CD1c-positive myeloid dendritic cell (primary cell): ENCODE measurements around the gene C1orf159.

Experiments
- DNase-seq: peaks from one replicate; pipeline ENCODE4 v3.0.0-alpha.2; 2016; ENCODE audit errors: extremely low spot score

C1orf159 gene

DNA sequence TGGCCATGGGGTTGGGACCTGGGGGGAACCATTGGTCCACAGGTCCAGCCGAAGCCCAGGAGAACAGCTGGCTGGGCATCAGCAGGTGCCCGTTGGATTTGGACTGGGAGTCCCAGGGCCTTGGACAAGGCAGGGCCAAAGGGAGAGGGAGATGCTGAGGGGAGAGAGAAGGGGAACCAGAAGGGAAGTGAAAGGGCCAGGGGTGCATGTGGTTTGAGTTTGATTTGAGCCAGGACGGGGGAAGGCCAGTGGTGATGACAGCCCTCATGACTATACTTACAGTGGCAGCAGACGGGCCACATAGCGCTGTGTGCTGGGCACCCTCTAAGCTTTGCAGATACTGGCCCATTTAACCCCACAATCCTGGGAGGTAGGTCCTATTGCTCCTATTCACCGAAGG, 77.2 kb downstream of the C1orf159 start:
- peak; percentile 70 for DNase-seq

DNA sequence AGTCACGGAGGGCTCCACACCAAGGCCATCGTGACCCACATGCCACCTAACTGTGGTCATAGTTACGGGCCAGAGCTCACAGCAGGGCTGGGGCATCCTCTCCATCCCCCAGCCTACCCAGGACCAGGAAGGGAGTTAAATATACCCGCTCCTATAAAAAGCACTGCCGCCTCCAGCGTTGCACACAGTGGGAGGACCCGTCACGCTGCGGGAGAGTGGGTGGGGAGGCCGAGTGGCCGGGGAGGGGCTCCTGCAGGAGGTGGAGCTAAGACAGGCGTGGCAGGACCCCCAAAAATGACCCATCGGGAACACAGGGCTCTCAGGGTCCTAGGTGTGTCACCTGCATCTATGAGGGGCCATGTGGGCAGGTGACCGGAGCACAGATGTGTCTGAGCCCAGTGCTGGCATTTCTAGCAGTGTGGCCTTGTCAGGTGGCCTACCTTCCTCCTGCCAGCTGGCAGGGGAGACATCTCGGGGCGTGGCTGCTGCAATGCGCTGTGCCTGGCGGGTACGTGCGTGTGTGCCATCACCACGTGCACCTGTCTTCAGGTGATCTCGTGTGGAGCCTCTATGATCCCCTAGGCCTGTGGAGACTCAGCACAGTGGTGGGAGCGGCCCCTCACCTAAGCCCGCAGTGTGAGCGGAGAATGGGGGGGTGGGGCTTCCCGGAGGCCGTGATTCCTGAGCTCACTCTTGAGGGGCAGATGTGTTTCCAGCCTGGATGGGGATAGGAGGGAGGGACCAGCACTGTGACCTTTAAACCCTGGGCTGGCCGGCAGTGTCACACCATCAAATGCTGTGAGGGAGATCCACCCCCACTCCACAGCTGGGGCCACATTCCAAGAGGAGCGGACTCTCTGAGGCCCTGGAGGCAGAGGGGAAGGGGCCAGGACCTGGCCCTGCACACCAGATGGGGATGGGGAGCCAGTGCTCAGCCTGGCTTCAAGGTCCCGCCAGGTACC, 78.2 kb downstream of the C1orf159 start:
- no peak for DNase-seq

DNA sequence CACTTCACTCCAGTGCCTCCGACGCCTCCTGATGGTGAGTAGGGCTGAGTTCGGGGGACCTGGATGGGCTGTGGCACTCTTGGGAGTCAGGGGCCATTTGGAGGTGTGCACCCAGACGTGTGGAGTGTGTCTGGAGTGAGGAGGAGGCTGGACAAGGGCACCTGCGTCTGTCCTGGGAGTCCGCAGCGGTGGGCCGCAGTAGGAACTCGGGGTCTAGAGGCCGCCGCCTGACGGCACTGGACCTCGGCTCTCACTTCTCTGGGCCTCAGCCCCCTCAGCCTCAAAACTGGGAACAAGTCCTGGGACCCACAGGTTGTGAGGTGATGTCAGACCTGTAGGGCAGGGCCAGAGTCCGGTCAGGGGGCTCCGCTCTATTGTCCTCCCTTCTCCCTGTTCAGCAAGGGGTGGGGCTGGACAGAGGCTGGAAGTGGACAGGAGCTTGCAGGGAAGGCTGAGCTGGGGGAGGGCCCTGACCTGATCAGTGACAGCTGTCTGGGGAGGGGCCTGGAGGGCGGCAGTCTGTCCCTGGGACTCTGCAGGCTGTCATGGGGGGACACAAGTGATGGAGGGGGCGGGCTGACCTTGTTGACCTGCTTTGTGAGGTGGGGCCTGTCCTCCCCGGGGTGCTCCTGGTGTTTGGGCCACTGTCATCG, 80.5 kb downstream of the C1orf159 start:
- no peak for DNase-seq

DNA sequence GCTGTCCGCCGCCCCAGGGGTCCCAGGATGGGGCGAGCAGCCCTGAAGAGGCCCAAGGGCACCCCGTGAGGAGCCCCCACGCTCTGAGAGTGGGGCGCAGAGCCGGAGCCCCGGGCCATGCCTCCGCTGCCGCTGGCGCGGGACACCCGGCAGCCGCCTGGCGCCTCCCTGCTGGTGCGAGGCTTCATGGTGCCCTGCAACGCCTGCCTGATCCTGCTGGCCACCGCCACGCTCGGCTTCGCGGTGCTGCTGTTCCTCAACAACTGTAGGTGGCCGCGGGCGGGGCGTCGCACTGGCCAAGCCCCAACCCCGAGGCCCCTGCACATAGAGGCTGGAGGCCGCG, 81.5 kb downstream of the C1orf159 start:
- DNase-seq: no peak

DNA sequence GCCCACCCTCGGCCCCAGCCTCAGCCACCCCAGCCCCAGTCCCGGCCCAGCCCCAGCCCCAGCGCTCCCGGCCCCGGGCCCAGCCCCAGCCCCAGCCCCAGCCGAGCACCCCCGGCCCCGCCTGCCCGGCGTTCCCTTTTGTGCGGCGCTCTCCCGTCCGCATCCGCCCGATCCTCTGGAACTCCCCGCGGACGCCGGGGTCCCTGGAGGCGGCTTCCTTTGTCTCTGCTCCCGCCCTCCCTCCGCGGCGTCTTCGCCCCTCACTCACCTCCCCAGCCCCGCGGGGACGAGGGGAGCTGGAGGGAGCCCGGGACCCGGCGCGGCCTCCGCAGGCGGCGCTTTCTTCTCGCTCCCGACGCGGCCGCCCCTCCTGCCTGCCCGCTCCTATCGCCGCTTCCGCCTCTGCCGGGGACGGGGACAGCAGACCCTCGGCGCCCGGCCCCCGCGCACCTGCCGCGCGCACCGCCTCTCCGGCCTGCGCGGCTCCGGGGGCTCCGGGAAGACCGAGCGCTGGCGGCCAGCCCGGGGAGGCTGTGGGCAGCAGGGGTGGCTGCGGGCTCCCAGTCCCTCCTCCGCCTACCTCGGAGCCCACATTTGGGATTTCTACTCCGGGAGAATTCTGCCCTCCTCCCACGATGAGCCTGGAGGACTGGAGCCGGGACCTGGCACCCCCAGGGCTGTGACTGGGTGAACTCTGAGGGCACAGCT, 82.0 kb downstream of the C1orf159 start:
- no peak for DNase-seq

DNA sequence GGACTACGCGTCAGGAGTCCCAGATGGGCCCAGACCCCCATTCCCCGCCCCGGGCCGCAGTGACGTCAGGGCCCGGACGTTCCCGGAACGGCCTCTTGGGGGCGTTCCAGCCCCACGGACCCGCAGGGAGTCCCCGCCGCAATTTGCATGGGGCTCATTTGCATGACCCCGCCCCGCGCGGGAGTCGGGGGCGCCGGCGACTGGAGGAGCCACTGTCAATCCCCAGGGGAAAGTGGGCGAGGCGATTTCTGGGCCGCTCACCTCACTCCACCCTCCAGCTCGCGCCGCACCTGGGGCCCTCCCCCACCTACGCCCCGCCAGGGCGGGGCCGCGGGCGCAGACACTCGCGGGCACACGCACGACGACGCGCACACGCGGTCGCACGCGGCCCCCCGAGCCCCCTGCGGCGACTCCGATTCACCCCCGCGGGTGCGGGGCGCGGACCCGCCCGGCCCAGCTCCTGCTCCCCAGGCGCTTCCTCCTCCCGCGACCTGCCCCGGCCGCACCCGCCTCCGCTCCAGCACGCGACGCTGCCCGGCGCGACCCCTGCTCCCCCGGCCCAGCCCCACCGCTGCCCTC, 82.8 kb downstream of the C1orf159 start:
- peak; percentile 81 for DNase-seq

DNA sequence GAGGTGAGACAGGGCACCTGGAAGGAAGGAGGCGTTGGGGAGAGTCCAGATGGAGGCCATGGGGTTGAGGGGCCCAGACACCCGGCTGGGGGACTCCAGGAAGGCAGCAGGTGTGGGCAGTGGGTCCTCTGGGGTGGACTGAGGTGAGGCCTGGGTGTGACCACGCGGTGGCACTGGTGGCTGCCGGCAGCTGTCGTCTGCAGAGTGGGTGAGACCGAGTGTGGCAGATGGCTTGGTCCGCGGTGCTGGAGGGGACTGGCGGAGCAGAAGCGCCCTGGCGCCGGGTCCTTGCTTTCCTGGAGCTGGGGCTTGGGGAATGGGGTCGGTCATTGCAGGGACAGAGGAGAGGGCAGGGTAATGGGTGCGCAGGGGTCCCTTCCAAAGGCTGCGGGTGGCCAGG, 83.5 kb downstream of the C1orf159 start:
- no peak for DNase-seq
